Measurements from ENCODE around the gene INAFM2. TPM values are rescaled to one million over a fixed set of nuclear protein-coding genes. Genes with fewer than 3 reads are reported as not detected.

INAFM2 gene
- total and polyA plus RNA-seq, 9 of the 15 experiments (the other 6 are each of a cell fraction or from before 2014, with no cell fraction given) = 11.8 to 43.1 (median 27.2) TPM

- TF ChIP-seq, protein P1, sequence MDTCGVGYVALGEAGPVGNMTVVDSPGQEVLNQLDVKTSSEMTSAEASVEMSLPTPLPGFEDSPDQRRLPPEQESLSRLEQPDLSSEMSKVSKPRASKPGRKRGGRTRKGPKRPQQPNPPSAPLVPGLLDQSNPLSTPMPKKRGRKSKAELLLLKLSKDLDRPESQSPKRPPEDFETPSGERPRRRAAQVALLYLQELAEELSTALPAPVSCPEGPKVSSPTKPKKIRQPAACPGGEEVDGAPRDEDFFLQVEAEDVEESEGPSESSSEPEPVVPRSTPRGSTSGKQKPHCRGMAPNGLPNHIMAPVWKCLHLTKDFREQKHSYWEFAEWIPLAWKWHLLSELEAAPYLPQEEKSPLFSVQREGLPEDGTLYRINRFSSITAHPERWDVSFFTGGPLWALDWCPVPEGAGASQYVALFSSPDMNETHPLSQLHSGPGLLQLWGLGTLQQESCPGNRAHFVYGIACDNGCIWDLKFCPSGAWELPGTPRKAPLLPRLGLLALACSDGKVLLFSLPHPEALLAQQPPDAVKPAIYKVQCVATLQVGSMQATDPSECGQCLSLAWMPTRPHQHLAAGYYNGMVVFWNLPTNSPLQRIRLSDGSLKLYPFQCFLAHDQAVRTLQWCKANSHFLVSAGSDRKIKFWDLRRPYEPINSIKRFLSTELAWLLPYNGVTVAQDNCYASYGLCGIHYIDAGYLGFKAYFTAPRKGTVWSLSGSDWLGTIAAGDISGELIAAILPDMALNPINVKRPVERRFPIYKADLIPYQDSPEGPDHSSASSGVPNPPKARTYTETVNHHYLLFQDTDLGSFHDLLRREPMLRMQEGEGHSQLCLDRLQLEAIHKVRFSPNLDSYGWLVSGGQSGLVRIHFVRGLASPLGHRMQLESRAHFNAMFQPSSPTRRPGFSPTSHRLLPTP (IDR thresholded peaks at IDR 0.05; ENCODE audit: borderline replicate concordance, extremely low read depth, insufficient read length) = no peak
- peak; percentile 95 for TF ChIP-seq ZBTB33 (CRISPR knock-in tag; IDR thresholded peaks at IDR 0.05)
- TF ChIP-seq KLF13 (tag; IDR thresholded peaks at IDR 0.05; ENCODE audit: borderline replicate concordance, low read depth) = peak; percentile 79
- TF ChIP-seq THAP12 (CRISPR knock-in tag; IDR thresholded peaks at IDR 0.05) = no peak
- no peak for TF ChIP-seq ZSCAN29 (IDR thresholded peaks at IDR 0.05)
- no peak for TF ChIP-seq ZNF41 (CRISPR knock-in tag; conservative IDR thresholded peaks at IDR 0.05)
- no peak for TF ChIP-seq HLTF (IDR thresholded peaks at IDR 0.05)
- TF ChIP-seq ZNF57 (CRISPR knock-in tag; IDR thresholded peaks at IDR 0.05) = no peak
- TF ChIP-seq TOE1 (IDR thresholded peaks at IDR 0.05; ENCODE audit: borderline replicate concordance) = peak; percentile 98
- 0 out of 2 replicates have a peak, but pooled peaks have one; percentile 68 for TF ChIP-seq TOE1 (CRISPR knock-in tag; IDR thresholded peaks at IDR 0.05; ENCODE audit: borderline replicate concordance, low read depth)
- TF ChIP-seq, protein P2, sequence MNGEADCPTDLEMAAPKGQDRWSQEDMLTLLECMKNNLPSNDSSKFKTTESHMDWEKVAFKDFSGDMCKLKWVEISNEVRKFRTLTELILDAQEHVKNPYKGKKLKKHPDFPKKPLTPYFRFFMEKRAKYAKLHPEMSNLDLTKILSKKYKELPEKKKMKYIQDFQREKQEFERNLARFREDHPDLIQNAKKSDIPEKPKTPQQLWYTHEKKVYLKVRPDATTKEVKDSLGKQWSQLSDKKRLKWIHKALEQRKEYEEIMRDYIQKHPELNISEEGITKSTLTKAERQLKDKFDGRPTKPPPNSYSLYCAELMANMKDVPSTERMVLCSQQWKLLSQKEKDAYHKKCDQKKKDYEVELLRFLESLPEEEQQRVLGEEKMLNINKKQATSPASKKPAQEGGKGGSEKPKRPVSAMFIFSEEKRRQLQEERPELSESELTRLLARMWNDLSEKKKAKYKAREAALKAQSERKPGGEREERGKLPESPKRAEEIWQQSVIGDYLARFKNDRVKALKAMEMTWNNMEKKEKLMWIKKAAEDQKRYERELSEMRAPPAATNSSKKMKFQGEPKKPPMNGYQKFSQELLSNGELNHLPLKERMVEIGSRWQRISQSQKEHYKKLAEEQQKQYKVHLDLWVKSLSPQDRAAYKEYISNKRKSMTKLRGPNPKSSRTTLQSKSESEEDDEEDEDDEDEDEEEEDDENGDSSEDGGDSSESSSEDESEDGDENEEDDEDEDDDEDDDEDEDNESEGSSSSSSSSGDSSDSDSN (IDR thresholded peaks at IDR 0.05; ENCODE audit: borderline replicate concordance in 1 of 2, low read depth in 2 of 2, low read length in 2 of 2) = peak; percentile 99 to 100
- no peak; a peak in 1 of 4 replicates for TF ChIP-seq FOXK2 (conservative IDR thresholded peaks at IDR 0.05 in 1 of 2, IDR thresholded peaks at IDR 0.05 in 1 of 2; ENCODE audit: low read depth in 2 of 2)
- no peak for TF ChIP-seq CBFA2T2 (conservative IDR thresholded peaks at IDR 0.05)
- no peak for TF ChIP-seq ZFP36 (IDR thresholded peaks at IDR 0.05; ENCODE audit: low read depth, low read length, partially characterized antibody)
- TF ChIP-seq PRMT5 (CRISPR knock-in tag; IDR thresholded peaks at IDR 0.05) = no peak
- no peak for TF ChIP-seq ZNF408 (CRISPR knock-in tag; IDR thresholded peaks at IDR 0.05; ENCODE audit: low read depth)
- TF ChIP-seq RBFOX2 (IDR thresholded peaks at IDR 0.05; ENCODE audit: low read depth, low read length) = peak; percentile 70
- TF ChIP-seq HDAC8 (tag; IDR thresholded peaks at IDR 0.05) = no peak
Observed at GRCh38 chr15:40323239-40323952, at the start of gene INAFM2 (continued).

All from K562 (cell line).